BJ (cell line): ENCODE results near the gene MAPKAP1. TPM values are rescaled to one million over a fixed set of nuclear protein-coding genes. Genes with fewer than 3 reads are reported as not detected.

ENCODE experiments used
- CTCF ChIA-PET: fragments of 350-600 bp; formaldehyde crosslinking; extraction: SDS; loops from one replicate; lab custom pipeline; 2021; ENCODE audit warnings: antibody characterized with exemption, inconsistent platforms; lab: Yijun Ruan, JAX
- POLR2A ChIA-PET: fragments of 300-600 bp; sonication (Branson Sonifier 250); formaldehyde crosslinking; extraction: SDS; loops from one replicate; lab custom pipeline; 2021; ENCODE audit warnings: antibody characterized with exemption; lab: Charles Lee
- DNase-seq: peaks from one replicate; pipeline ENCODE4 v3.0.0-alpha.2; 2011; ENCODE audit warnings: low read depth
- H3K27me3 ChIP-seq: 2 replicates; pipeline ENCODE4 v1.6.0; 2011; ENCODE audit warnings: low read length; ENCODE audit not compliant: control insufficient read depth, insufficient read depth
- H3K36me3 ChIP-seq: 2 replicates; pipeline ENCODE4 v1.5.1; 2011; ENCODE audit warnings: low read length; ENCODE audit not compliant: control insufficient read depth, insufficient read depth
- H3K4me3 ChIP-seq: 2 replicates; pipeline ENCODE4 v1.5.1; 2011; ENCODE audit warnings: low read depth, mild to moderate bottlenecking, control low read depth, low read length
- CTCF ChIP-seq: IDR thresholded peaks from 2 replicates; pipeline ENCODE4 v1.5.1; 2011; ENCODE audit warnings: low read depth, mild to moderate bottlenecking, control low read depth, inconsistent platforms, low read length, moderate library complexity; ENCODE audit not compliant: insufficient read depth
- polyA plus RNA-seq: library from polyadenylated mRNA; depleted of rRNA; stranded (reverse); fragments of >200 nt; gene quantifications from 2 replicates; pipeline ENCODE4 v1.2.3, GENCODE V29; 2011

MAPKAP1 gene
- polyA plus RNA-seq, 1 experiment = 113 TPM

GRCh38 chr9:125685167-125685566, 21.8 kb downstream of the MAPKAP1 start:
- H3K4me3 ChIP-seq = no peak overlapping the region
- DNase-seq = no peak
- no peaks in the 10 kb centered on the region for H3K27me3 ChIP-seq
- ChIA-PET POLR2A (no interaction called here), CTCF (interaction anchor here (1.3 kb wide), 1 partner anchor 11 kb away, joined by 4 read pairs; no protein-coding TSS in a partner anchor)
- no peak for TF ChIP-seq CTCF
- no peaks in the 10 kb centered on the region for H3K36me3 ChIP-seq

- CTCF ChIA-PET = no interaction called here
- H3K4me3 ChIP-seq = no peak overlapping the region
- no peak for TF ChIP-seq CTCF
- POLR2A ChIA-PET = interaction anchor here (0.6 kb wide), 1 partner anchor 23 kb away, joined by 3 read pairs; no protein-coding TSS in a partner anchor
- DNase-seq = no peak
- no peaks in the 10 kb centered on the region for H3K36me3 ChIP-seq
- H3K27me3 ChIP-seq = no peaks in the 10 kb centered on the region
Measured at GRCh38 chr9:125683486-125683885, 23.5 kb downstream of the MAPKAP1 start.

GRCh38 chr9:125682340-125682739, 24.7 kb downstream of the MAPKAP1 start:
- POLR2A ChIA-PET = no interaction called here
- CTCF ChIA-PET = no interaction called here
- Histone ChIP-seq H3K4me3 (no peak overlapping the region), H3K27me3 (no peaks in the 10 kb centered on the region), H3K36me3 (no peaks in the 10 kb centered on the region)
- no peak for TF ChIP-seq CTCF
- DNase-seq = no peak

- ChIA-PET CTCF (no interaction called here), POLR2A (no interaction called here)
- H3K36me3 ChIP-seq = no peaks in the 10 kb centered on the region
- H3K4me3 ChIP-seq = no peak overlapping the region
- H3K27me3 ChIP-seq = no peaks in the 10 kb centered on the region
- TF ChIP-seq CTCF = no peak
- no peak for DNase-seq
Measured at GRCh38 chr9:125681657-125682056, 25.4 kb downstream of the MAPKAP1 start.

GRCh38 chr9:125681086-125681622, 25.9 kb downstream of the MAPKAP1 start:
- ChIA-PET POLR2A (no interaction called here), CTCF (no interaction called here)

More at GRCh38 chr9:125681086-125681622, 25.9 kb downstream of the MAPKAP1 start:
- TF ChIP-seq CTCF = no peak
- H3K4me3 ChIP-seq = no peak overlapping the region
- H3K27me3 ChIP-seq = no peaks in the 10 kb centered on the region
- DNase-seq = no peak
- no peaks in the 10 kb centered on the region for H3K36me3 ChIP-seq
